Lung (tissue), 12 donors: ENCODE measurements around the gene SLC11A1. TPM values are rescaled to one million over a fixed set of nuclear protein-coding genes. Genes with fewer than 3 reads are reported as not detected.

Source experiments
- ATAC-seq: fragments of 200-7000 bp; cut with Tn5 transposase; one replicate; pipeline ENCODE4 v1.9.1; 2020; ENCODE audit warnings: moderate number of reproducible peaks; ENCODE audit not compliant: insufficient read depth, low FRiP score
- DNase-seq, 3 donors: peaks; one replicate each; pipeline ENCODE4 v3.0.0-alpha.2; 2013 to 2017
- H3K27ac ChIP-seq, 2 donors: one replicate each; pipeline ENCODE4 v1.5.1; 2013; ENCODE audit warnings: mild to moderate bottlenecking in 2 of 2, moderate library complexity in 2 of 2, control low read depth in 1 of 2, inconsistent platforms in 1 of 2, low read depth in 1 of 2, low read length in 1 of 2
- H3K27me3 ChIP-seq, 3 donors: one replicate each; pipeline ENCODE4 v1.5.1; 2013; ENCODE audit warnings: low read length in 2 of 3; ENCODE audit not compliant: control insufficient read depth in 3 of 3, insufficient read depth in 3 of 3
- H3K36me3 ChIP-seq, 4 donors: one replicate each; pipeline ENCODE4 v1.5.1; 2013; ENCODE audit warnings: low read length in 4 of 4, mild to moderate bottlenecking in 1 of 4, moderate library complexity in 1 of 4; ENCODE audit not compliant: control insufficient read depth in 4 of 4, insufficient read depth in 4 of 4
- H3K4me1 ChIP-seq, 5 donors: one replicate each; pipeline ENCODE4 v1.5.1; 2013; ENCODE audit warnings: low read length in 5 of 5, mild to moderate bottlenecking in 2 of 5, moderate library complexity in 1 of 5; ENCODE audit not compliant: control insufficient read depth in 5 of 5, insufficient read depth in 5 of 5
- H3K4me3 ChIP-seq: one replicate; pipeline ENCODE4 v1.5.1; 2013; ENCODE audit warnings: mild to moderate bottlenecking, control low read depth, moderate library complexity
- H3K9ac ChIP-seq, 2 donors: one replicate each; pipeline ENCODE4 v1.5.1; 2013; ENCODE audit warnings: low read length in 2 of 2, control low read depth in 1 of 2; ENCODE audit not compliant: insufficient read depth in 1 of 2
- H3K9me3 ChIP-seq, 4 donors: one replicate each; pipeline ENCODE4 v1.5.1; 2013; ENCODE audit warnings: low read length in 3 of 4, mild to moderate bottlenecking in 1 of 4, moderate library complexity in 1 of 4; ENCODE audit not compliant: control insufficient read depth in 4 of 4, insufficient read depth in 3 of 4
- WGBS, 2 donors: extraction: QIAGEN DNeasy Blood & Tissue Kit; methylation state at CpG; one replicate each; pipeline ENCODE4 v1.1.7; 2013; 5-methylcytosine and 5-hydroxymethylcytosine counted together
- polyA plus RNA-seq, 2 donors: library from polyadenylated mRNA; stranded (reverse); fragments of 200-250 nt; gene quantifications; one replicate each; pipeline ENCODE4 v1.2.1, GENCODE V29; 2013
- total RNA-seq, 2 donors: library from RNA; depleted of rRNA in 1 of 2; stranded (reverse); fragments of >200 nt in 1 of 2; gene quantifications; one replicate each; pipeline ENCODE4 v1.2.1, GENCODE V29; 2014 to 2021
- TF ChIP-seq, protein P1 (sequence below): IDR thresholded peaks from 2 replicates; pipeline ENCODE4 v1.5.1; 2012; ENCODE audit warnings: mild to moderate bottlenecking; ENCODE audit errors: control extremely low read depth, extremely low read depth
- donor health status: control.
- donor health status: control.
- donor health status: Bipolar disorder and iron deficiency.
- donor health status: healthy.
- donor health status: DM: yes; HTN: yes; CAD: no.

SLC11A1 gene
- total and polyA plus RNA-seq, 4 donors = 57.6 to 359 (median 234) TPM

DNA sequence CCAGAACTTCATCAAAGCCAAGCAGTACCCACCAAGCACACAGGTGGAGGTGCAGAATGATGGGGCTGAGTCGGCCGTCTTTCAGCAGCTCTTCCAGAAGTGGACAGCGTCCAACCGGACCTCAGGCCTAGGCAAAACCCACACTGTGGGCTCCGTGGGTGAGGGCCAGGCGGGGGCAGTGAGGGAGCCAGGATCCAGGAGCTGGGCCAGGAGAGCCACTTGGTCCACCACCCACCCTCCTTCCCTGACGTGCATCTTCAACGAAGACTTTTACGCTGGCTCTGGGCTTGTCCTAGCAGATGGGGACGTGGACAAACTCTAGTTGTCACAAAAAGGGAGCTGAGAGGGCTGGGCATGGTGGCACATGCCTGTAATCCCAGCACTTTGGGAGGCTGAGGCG is 48.6 kb downstream of the SLC11A1 start:
- Histone ChIP-seq H3K4me1 (no peaks in the 10 kb centered on the region), H3K9ac (no peak overlapping the region), H3K4me3 (no peak overlapping the region), H3K36me3 (no peaks in the 10 kb centered on the region), H3K27ac (no peak overlapping the region), H3K27me3 (no peaks in the 10 kb centered on the region), H3K9me3 (no peaks in the 10 kb centered on the region)
- TF ChIP-seq, protein P1, sequence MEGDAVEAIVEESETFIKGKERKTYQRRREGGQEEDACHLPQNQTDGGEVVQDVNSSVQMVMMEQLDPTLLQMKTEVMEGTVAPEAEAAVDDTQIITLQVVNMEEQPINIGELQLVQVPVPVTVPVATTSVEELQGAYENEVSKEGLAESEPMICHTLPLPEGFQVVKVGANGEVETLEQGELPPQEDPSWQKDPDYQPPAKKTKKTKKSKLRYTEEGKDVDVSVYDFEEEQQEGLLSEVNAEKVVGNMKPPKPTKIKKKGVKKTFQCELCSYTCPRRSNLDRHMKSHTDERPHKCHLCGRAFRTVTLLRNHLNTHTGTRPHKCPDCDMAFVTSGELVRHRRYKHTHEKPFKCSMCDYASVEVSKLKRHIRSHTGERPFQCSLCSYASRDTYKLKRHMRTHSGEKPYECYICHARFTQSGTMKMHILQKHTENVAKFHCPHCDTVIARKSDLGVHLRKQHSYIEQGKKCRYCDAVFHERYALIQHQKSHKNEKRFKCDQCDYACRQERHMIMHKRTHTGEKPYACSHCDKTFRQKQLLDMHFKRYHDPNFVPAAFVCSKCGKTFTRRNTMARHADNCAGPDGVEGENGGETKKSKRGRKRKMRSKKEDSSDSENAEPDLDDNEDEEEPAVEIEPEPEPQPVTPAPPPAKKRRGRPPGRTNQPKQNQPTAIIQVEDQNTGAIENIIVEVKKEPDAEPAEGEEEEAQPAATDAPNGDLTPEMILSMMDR = no peak
- WGBS, 2 donors = 94 to 95% methylated on average over 11 of the region's 11 CpGs
- ATAC-seq = no peak
- no peak for DNase-seq

DNA sequence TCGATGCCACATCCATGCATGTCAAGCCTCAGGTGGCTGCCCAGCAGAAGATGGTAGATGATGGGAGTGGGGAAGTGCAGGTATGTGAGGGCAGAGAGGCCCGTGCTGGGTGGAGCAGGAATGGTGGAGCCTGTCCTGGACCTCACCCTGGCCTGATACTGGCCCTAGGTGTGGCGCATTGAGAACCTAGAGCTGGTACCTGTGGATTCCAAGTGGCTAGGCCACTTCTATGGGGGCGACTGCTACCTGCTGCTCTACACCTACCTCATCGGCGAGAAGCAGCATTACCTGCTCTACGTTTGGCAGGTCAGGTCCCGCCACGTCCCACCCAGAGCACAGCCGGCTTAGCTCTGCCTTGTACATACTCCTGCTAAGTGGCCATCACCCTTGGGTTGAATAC is 49.8 kb downstream of the SLC11A1 start:
- TF ChIP-seq, protein P1 = no peak
- no peak for DNase-seq
- WGBS, 2 donors = 88 to 92% methylated on average over 10 of the region's 10 CpGs
- no peak for ATAC-seq
- H3K27ac ChIP-seq = no peak overlapping the region
- no peaks in the 10 kb centered on the region for H3K9me3 ChIP-seq
- H3K4me1 ChIP-seq = no peaks in the 10 kb centered on the region
- H3K27me3 ChIP-seq = no peaks in the 10 kb centered on the region
- H3K36me3 ChIP-seq = no peaks in the 10 kb centered on the region
- H3K4me3 ChIP-seq = no peak overlapping the region
- no peak overlapping the region for H3K9ac ChIP-seq

DNA sequence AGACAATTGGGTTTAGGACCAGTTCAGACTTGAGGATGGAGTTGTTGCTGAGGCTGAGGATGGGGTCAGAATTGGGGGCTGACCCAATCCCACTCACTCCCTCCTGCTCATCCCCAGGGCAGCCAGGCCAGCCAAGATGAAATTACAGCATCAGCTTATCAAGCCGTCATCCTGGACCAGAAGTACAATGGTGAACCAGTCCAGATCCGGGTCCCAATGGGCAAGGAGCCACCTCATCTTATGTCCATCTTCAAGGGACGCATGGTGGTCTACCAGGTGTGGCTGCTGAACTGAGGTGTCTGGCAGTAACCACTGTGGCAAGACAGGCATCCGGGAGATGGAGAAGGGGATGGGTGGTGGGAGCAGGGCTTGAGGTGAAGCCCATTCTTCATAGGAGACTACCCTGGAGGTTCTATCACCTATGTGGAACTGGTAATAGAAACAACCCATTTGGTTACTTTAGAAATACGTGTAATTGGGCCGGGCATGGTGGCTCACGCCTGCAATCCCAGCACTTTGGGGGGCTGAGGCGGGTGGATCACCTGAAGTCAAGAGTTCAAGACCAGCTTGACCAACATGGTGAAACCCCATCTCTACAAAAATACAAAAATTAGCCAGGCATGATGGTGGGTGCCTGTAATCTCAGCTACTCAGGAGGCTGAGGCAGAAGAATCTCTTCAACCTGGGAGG is 50.7 kb downstream of the SLC11A1 start:
- Histone ChIP-seq H3K9me3 (no peaks in the 10 kb centered on the region), H3K9ac (no peak overlapping the region), H3K4me3 (no peak overlapping the region), H3K36me3 (no peaks in the 10 kb centered on the region), H3K27ac (no peak overlapping the region), H3K27me3 (no peaks in the 10 kb centered on the region), H3K4me1 (no peaks in the 10 kb centered on the region)
- 95 to 97% methylated on average over 8 of the region's 8 CpGs for WGBS, 2 donors
- DNase-seq (no peak), ATAC-seq (no peak)
- TF ChIP-seq, protein P1 = no peak

DNA sequence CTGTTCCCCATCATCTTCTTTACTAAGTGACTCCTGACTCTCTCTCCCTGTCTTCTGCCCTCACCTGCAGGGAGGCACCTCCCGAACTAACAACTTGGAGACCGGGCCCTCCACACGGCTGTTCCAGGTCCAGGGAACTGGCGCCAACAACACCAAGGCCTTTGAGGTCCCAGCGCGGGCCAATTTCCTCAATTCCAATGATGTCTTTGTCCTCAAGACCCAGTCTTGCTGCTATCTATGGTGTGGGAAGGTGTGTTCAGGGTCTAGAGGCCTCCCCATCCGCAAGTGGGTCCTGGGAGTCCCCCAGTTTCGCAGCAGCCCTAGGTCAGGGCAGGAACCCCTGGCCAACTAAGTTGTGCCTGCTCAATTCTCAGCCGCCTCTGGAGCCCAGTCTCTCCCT is 52.4 kb downstream of the SLC11A1 start:
- TF ChIP-seq, protein P1 = no peak
- peaks cover 0 to 6% (median 0%) of the 10 kb centered on the region in 5 donors for H3K4me1 ChIP-seq
- no peak overlapping the region for H3K27ac ChIP-seq
- no peak overlapping the region for H3K4me3 ChIP-seq
- H3K9ac ChIP-seq = no peak overlapping the region
- H3K9me3 ChIP-seq = no peaks in the 10 kb centered on the region
- ATAC-seq (no peak), DNase-seq (no peak)
- 92 to 94% methylated on average over 9 of the region's 9 CpGs for WGBS, 2 donors
- no peaks in the 10 kb centered on the region for H3K27me3 ChIP-seq
- no peaks in the 10 kb centered on the region for H3K36me3 ChIP-seq
